Measurements from ENCODE around the gene RAB6B.

Gene RAB6B

DNA sequence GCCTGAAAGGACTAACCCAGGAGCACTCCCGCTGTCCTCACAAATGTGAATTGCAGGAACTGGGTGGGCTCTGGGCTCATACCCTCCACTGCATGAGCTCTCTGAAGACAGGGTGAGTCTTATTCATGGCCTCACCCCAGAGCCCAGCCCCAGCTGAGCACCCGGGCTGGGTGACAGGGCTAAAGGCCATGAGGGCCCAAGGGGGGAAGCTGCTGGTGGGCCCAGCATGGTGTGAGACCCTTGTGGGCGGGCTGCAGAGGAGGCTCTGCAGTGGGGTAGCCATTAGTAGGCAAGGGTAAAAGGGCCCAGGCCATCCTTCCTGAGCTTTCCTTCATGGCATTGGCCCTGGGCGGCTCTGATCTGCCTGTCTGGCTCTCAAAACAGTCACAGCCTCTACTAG lies 59.7 kb downstream of the RAB6B start:
- DNase-seq (ENCODE audit: low read depth): no peak

DNA sequence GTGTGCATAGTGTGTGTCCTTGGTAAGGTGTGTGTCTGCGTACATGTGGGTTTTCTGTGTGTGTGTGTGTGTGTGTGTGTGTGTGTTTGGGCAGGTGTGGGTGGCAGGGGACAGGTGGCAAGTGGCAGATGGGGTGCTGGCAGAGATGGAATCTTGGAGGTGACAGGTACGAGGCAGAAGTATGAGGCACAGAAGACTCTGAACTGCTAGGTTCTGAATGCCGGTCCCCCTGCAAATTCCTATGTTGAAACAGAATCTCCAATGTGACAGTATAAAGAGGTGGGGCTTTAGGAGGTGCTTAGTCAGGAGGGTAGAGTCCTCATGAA lies 60.3 kb downstream of the RAB6B start:
- no peak for DNase-seq (ENCODE audit: low read depth)

DNA sequence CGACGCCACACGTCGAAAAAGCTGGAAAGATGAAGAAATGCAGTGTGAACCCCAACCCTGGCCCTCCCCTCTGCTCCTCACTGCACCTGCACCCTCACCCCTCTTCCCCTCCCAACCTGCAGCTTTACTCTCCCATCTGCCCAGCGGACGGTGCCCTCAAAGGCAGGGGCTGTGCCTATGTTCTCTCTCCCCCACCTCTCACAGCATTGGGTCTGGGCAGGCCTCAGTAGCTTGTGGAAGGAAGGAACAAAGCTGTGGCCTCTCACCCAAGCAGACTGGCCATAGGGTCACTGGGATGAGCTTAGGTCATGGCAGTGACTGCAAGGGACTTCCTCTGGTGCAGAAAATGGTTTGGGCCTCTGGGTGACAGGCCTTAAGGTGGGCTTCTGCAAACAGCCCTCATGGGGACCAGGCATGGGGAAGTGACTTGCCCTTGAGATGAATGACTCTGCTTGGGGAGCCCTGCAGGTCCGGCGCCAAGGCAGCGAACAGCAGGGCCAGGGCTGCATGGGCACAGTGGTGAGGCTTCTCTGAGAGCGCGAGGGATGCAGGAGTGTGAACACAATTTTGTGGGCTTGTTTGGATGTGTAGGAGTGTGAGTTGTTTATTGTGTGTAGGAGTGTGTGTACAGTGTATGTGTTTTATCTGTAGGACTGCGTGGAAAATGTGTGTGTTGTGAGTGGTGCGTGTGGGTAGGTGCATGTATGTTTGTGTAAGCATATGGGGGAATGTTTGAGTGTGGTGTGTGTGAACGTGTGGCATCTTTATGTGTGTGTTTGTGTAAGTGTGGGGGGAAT lies 60.9 kb downstream of the RAB6B start:
- DNase-seq (ENCODE audit: low read depth): no peak

DNA sequence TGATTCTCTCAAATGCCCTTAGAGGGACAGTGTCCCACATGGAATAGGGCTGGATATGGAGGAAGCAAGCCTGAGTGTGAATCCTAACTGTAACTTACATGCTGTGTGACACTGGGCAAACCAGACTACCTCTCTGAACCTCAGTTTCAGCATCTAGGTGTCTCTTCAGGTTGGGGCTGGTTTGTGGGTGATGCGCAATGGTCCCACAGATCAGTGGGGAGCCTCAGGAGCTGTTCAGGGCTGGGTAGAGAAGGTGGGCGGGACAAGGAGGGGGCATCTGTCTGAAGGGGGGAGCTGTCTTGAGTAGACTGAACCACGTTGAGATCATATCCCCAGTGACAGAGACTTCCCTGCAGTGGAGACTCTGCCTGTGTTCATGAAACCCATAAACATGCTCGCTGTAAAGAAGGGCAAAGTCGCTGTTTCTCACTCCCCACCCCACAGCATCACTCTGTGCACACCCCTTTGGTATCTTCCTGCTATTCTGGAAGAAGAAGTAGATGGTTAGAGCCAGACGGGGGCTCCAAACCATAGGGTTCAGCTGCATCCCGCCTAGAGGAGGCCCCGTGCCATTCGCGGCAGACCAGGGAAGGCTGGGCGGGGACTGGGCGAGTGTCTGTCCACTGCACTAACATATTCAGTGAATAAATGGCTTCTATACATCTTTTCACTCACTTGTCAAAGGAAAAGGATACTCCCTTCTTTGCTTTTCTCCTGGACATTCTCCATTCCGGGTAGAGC lies 61.6 kb downstream of the RAB6B start:
- no peak for DNase-seq (ENCODE audit: low read depth)

DNA sequence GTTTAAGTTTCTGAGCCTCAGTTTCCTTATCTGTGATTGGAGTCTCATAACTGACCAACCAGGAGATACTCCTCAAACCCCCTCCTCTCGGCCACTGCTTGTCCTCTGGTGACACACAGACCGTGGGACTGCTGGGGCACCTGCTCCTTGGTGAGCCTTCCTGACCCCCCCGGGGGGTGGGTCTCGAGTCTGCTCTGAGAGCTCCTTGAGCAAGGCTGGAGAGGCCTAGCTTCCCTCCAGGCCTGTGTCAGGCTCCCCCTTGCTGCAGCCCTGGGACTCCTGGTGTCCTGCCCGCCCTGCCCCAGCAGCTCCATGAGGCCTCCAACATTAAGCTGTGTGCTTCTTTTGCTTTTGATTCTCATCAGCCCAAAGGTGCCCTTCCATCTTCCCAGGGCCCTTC lies 62.4 kb downstream of the RAB6B start:
- no peak for DNase-seq (ENCODE audit: low read depth)

DNA sequence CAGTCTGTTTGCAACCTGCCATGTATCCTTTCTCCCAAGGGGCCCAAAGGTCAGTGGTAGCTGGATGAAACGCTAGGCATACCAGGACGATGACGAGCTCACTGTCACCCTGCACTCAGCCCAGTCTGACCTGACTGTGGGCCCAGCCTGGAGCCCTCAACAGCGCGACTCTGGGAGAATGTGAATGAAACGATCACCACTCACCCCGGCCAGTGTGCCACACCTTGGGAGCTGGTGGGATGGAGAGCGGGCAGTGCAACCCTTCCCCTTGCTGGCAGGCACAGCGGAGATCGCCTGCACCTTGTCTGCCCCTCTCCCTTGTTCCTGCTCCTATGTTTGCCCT lies 62.9 kb downstream of the RAB6B start:
- DNase-seq (ENCODE audit: low read depth): no peak

DNA sequence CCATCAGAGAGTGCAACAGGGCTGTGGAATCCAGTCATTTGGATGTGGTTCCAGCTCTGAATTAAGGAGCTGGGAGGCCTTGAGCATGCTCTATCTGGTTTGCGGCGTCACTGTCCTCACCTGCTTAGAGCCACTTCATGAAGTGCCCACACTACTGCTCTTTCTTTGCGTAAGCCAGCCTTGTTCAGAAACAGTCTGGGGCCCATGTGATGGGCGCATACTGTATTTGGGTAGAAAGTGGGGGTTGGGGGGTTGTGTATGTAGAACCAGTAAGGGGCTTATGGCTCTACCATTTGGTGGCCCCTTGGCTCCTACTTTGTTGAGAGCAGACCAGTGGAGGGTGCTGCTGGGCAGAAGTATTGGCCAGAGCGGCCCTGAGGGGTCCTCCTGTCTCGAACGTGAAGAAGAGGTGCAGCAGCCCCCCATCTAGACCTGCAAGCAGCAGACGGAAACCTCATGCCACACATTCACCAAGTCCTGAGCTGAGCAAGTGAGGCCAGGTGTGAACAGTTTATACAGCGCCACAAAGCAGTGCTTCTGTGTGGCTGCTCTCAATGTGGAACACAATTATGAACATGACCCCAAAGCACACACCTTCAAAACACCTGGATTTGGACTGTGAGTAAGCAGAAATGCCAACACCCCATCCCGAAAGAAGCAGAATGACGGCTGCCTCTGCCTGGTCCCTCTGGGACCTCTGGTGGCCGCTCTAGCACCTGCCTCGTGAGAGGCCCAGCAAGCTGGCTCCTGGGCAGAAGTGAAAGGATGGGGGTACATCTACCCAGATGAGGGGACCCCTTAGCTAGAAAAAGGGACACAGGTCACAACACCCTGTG lies 63.5 kb downstream of the RAB6B start:
- DNase-seq (ENCODE audit: low read depth): no peak

DNA sequence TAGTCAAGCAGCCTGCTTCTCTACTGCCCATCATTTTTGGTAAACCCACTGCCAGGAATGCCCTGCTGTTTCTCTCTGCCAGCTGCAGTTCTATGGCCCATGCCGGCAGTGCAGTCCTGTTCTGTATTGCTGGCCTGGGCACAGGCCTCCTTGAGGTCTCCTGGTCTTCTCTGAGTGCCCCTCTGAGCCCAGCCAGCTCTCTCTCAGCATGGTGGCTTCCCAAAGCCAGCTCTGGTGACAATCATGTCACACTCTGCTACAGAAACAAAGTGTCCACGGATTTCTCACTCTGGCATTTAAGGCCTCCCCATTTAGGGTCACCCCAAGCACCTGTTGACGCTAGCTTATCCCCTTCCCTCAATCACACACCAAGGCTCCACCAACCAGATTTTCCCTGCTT lies 65.6 kb downstream of the RAB6B start:
- DNase-seq (ENCODE audit: low read depth): no peak

DNA sequence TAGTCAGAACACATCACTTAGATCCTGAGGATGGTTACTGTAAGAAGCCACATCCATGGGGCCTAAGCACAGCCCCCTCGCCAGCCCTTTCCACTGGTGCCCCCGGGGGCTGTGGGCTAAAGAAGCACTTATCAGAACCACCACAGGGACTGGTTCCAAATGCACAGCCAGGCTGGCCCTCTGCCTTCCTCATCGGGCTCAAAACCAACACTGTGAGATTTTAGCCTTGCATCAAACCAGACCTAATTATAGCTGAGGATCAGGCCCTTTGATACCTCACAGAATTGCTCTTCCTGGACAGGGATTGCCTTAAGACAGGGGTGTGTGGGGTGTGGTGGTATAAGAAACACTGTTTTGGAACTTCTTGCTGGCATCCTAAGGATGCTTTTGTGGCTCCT lies 66.4 kb downstream of the RAB6B start:
- no peak for DNase-seq (ENCODE audit: low read depth)

DNA sequence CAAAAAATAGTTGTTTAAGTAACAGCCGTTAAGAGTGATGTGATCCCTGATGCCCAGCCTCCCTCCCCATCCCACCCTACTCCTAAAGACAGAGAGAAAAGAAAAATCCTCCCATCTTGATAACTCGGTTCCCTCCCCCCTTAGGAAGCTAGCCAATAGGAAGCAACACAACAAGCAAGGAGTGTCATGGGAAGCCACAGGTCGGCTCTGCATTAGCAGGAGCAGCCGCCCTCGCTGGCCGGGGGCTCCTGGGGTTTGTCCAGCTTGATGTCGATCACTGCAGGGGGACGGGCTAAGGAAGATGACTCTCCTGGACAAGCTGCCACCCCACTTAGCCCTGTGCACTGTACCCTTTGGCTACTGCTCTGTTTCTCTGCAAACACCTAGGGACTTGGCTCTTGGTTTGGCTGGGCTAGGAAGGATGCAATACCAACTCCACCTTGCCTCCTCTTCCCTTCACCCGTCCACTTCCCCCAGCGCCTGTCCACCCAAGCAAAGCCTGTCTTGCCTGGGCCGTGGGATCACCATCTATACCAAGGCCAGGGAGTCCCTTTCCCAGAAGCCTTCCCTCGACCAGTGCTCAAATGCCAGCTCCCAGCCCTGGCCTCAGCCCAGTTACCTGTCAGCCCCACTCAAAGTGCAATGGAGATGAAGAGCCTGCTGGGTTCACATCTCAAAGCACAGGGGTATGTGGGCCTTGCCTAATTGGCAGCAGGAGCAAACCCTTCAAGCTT lies 66.9 kb downstream of the RAB6B start:
- DNase-seq (ENCODE audit: low read depth): no peak

DNA sequence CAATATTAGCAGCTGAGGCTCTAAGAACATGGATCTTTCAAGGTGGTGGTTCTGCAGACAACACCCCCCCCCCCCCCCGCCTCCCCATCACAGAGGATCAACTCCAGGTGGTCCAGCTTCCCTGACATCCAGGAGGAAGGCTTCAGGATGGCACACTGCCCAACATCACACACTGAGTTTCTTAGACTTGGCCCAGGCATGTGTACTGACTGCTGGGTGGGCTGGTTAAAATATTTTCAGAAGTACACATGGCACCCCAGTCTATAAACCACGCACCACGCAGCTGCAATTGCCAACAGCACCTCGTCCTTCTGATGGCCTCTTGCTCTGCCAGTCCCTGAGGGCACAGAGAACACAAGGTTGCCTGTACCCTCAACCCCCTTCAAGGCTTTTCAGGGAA lies 68.0 kb downstream of the RAB6B start:
- no peak for DNase-seq (ENCODE audit: low read depth)

DNA sequence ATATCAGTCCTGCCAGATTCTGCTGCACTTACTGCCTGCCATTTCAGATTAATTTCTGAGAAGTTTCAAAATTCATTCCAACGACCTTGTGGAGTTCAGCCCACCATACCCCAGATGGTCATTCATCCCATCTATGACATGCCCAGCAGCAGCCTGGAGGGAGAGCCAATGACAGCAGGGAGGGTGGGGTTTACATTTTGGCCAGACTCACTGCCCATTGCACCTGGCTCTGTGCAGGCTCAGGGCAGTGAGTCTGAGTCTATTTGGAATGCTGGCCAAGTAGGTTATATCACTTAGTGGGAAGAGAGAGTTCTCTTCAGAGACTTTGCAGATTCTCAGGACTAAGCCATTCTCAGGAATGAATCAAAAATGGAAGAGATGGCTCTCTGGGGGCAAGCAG lies 68.5 kb downstream of the RAB6B start:
- no peak for DNase-seq (ENCODE audit: low read depth)

DNA sequence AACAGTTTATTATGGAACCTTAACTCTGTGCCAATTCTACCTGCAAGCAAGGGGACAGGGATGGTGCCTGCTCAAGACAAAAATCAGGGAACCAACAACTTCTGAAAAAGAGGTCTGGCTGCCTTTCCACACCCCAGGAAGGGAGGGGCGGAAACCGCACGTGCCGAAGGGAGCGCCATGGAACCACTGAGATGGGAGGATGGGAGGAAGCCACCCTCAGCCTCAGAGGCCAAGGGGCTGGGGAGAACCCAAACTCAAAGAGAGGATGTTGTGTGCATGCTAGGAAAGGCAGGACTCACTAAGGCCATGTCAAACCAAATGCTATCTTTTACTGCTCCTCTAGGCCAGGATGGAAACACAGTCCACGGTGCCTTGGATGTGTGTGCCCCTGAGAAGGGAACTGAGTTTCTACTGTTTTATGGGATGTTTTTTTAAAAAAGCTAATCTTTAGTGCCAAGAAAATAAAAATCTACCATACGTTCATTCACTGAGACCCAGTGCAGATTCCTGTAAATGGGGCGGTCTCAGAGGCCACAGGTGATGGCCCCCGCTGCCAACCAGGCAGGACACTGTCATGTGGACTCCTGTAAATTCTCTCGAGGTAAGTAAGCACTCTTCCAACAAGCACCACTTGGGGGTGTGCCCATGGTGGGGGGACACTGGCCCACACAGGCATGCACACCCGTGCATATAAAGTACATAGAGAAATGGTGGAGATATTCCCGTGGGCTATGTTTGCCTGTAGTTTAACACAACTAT lies 69.5 kb downstream of the RAB6B start:
- DNase-seq (ENCODE audit: low read depth): no peak

DNA sequence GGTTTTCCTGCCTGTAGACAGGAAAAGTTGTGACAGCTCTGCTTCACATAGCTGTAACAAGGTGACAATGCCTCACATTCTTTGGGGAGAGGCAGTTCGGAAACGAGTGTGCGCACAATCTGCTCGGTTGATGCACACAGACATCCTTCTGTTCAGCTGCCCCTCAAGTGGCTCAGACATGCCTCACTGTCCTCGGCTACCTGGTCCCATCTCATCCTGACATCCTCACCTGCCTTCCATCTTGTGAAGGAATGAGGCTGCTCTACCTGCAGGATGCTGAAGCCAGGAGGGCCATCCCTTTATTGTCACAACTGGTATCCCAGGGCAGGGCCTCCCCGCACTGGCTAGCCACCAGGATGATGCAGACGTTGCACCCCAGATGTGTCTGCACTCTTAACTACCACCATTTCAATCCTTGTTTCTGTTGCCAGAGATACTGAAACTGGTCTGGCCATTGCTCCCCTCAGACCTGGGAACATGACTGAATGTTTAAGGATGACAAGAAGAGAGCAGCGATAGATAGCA lies 70.7 kb downstream of the RAB6B start:
- no peak for DNase-seq (ENCODE audit: low read depth)

DNA sequence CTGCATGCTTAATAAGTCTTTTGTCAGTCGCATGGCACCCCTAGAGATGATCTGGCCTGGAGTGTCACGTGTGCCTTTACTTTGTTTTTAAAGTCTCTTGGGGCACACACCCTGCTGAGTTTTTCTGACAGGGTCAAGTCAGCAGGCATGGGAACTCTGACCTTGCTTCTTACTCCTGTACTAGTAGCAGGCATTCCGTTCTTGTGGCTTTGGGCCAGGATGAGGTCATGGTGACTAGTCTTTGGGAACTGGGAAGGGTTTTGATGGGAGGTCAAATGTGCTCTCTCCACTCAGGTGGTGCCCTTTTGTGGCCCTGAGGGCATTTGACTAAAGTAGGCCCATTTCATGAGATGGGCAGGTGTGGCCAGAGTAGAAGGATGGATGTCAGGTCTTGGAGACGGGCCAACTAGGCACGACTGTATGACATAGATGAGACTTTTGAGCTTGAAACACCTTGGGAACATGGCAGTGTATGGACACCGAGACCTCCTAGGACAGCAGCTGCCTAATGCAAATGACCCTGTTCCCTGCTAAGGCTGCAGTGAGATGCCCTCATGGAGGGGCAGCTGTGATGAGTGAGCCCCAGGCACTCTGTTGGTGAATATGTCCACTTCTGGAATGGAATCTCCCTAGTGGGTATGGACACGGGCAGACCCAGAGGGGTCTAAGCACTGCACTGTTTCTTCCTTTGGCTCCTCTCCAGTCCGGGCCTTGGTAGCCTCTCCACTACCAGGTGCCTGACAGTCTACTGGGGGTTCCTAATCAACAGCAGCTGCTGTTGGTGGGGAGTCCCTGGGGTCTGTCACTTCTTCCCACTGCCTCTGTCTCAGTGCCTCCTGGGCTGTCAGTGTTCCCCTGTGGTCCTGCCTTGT lies 73.7 kb downstream of the RAB6B start:
- DNase-seq (ENCODE audit: low read depth): peak; percentile 81

DNA sequence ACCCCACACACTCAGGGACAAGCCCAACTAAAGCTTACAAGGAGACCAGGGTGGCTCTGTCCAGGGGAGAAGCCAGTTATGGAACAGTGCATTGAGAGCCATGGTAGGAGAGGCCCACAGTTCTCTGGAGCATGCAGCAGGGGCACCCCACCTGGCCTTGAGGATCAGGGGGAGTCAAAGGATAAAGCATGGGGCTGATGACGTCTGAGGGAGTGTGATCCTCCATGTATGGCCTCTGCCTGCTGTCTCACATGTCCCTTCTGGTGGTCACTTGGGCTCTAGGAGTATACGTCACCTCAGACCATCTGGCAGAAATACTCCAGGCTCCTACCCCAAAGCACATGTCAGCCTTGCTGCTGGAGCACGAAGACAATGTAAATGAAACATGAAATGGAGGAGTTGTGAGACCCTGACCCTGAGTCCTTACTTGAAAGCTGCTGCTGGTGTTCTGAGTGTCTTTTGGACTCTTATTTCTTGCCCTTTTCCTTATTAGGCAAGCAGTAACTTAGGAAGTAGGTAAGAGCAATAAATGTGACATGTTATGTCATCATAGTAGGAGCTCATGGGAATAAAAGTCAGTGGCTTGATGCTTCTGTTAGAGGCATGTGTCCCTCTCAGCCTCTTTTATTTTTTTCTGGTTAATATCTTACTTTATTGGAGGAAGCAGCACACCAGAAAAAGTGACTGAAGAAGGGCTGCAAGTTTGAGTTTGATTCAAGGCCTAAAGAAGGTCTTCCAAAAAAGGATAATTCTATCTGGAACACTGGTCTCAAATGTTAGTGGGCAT lies 74.6 kb downstream of the RAB6B start:
- no peak for DNase-seq (ENCODE audit: low read depth)

DNA sequence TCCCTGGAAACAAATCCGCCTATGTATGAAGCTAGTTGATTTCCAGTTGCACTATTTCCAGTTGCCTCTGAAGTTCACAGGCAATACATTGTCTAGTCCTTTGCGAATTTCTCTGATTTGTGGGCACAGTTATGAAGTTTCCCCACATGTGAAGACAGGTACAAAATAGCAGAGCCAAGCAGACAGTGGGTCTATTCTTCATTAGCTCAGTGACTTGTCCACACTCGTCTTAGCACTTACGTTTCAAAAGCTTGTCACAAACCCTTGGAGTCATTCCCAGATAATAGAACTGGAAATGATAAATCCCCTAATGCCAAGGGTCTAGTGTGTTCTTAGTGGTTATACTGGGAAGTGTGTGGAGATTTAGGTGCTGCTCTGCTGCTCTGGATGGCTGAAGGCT lies 75.6 kb downstream of the RAB6B start:
- DNase-seq (ENCODE audit: low read depth): no peak

DNA sequence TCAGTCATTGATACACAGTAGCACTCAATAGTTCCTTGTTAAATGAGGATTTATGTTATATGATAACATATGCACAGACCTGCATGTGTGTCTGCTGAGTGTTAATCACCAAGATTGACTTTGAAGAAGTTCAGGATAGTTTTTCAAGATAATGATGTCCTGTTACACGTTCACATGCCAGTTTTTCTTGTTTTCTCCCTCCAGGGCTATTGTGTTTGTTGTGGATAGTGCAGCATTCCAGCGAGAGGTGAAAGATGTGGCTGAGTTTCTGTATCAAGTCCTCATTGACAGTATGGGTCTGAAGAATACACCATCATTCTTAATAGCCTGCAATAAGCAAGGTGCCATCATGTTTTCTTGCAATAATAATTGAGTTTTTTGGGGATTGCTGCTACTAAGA lies 80.3 kb downstream of the RAB6B start:
- DNase-seq (ENCODE audit: low read depth): no peak

DNA sequence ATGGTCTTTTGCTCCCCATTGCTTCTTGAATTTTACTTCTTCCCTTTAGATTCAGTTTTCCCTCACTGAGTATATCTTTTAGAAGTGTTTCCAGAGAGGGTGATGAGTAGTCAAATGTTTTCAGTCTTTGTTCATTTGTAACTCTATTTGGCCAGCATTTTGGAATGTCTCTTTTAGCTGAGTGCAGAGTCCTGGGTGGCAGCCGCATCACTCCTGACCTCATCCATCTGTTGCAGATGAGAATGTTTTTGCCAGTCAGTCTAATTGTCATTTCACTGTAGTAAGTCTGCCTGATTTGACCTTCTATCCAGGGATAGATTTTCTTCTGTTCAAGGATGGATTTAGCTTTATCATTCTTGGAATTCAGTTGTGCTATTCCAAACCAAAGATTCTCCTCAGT lies 82.8 kb downstream of the RAB6B start:
- no peak for DNase-seq (ENCODE audit: low read depth)

Measured in stromal cell of bone marrow (primary cell).